Peyer's patch (tissue), 4 donors: ENCODE results near the gene MAST4.

Experiments used
- CTCF ChIP-seq, 6 experiments: fragments of 450-650 bp in 4 of 6; fragments of 200-600 bp in 2 of 6; sonication (generic) in 1 of 6; IDR thresholded peaks; one replicate each; pipeline ENCODE4 v1.5.1; 2017 to 2019; ENCODE audit warnings: antibody characterized with exemption in 6 of 6, mild to moderate bottlenecking in 3 of 6, moderate library complexity in 1 of 6
- POLR2A ChIP-seq, 2 donors: fragments of 450-650 bp; IDR thresholded peaks; one replicate each; pipeline ENCODE4 v1.5.1; 2017; ENCODE audit warnings: antibody characterized with exemption in 2 of 2, mild to moderate bottlenecking in 2 of 2, moderate library complexity in 2 of 2

- no peak for TF ChIP-seq CTCF (IDR thresholded peaks at IDR 0.05)
- TF ChIP-seq POLR2A (IDR thresholded peaks at IDR 0.05) = no peak
Observed at GRCh38 chr5:66565878-66566277, 30.3 kb upstream of the MAST4 start.
